ENCODE measurements around the gene ITPRID1. TPM values are rescaled to one million over a fixed set of nuclear protein-coding genes. Genes with fewer than 3 reads are reported as not detected.

The ITPRID1 gene
- total RNA-seq, 1 experiment from 2014 or later: 1.2 TPM

GRCh38 chr7:31478721-31479120 lies 35.2 kb upstream of the ITPRID1 start:
- TF ChIP-seq, protein P1, sequence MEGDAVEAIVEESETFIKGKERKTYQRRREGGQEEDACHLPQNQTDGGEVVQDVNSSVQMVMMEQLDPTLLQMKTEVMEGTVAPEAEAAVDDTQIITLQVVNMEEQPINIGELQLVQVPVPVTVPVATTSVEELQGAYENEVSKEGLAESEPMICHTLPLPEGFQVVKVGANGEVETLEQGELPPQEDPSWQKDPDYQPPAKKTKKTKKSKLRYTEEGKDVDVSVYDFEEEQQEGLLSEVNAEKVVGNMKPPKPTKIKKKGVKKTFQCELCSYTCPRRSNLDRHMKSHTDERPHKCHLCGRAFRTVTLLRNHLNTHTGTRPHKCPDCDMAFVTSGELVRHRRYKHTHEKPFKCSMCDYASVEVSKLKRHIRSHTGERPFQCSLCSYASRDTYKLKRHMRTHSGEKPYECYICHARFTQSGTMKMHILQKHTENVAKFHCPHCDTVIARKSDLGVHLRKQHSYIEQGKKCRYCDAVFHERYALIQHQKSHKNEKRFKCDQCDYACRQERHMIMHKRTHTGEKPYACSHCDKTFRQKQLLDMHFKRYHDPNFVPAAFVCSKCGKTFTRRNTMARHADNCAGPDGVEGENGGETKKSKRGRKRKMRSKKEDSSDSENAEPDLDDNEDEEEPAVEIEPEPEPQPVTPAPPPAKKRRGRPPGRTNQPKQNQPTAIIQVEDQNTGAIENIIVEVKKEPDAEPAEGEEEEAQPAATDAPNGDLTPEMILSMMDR (conservative IDR thresholded peaks at IDR 0.05): no peak
- H3K4me2 ChIP-seq (ENCODE audit: insufficient read depth, insufficient read length, low read length): no peak overlapping the region
- H3K9me3 ChIP-seq (ENCODE audit: control insufficient read depth, low read depth, low read length): no peaks in the 10 kb centered on the region
- WGBS (ENCODE audit: extremely low coverage, insufficient read length, low lambda C conversion rate): no CpG with 5 or more reads among the region's 6 CpGs
- H3K23ac ChIP-seq (ENCODE audit: insufficient read length, low read depth, low read length): no peak overlapping the region
- H2AK5ac ChIP-seq (ENCODE audit: insufficient read length, low read length): no peak overlapping the region
- H3K27ac ChIP-seq (ENCODE audit: insufficient read length, low read depth, low read length): no peak overlapping the region
- no peak overlapping the region for H3K14ac ChIP-seq (ENCODE audit: insufficient read depth, low read length)
- H3K56ac ChIP-seq (ENCODE audit: insufficient read length, low read depth, low read length): no peak overlapping the region
- H3K18ac ChIP-seq (ENCODE audit: insufficient read length, low read depth, low read length): no peak overlapping the region
- DNase-seq: no peak
- no peak overlapping the region for H2AFZ ChIP-seq (ENCODE audit: low read length)
- no peak overlapping the region for H4K8ac ChIP-seq (replicated peaks; ENCODE audit: insufficient read length, low read depth, low read length)
- H3K36me3 Mint-ChIP-seq (ENCODE audit: insufficient read depth in 1 of 3, low read depth in 3 of 3): no peaks in the 10 kb centered on the region; a peak in 1 of 7 replicates
- H2BK12ac ChIP-seq (ENCODE audit: insufficient read length, low read depth, low read length): no peak overlapping the region
- H3K23me2 ChIP-seq (ENCODE audit: insufficient read length, low read depth, low read length, poor library complexity, severe bottlenecking): no peaks in the 10 kb centered on the region
- H4K91ac ChIP-seq (ENCODE audit: insufficient read length, low read depth, low read length): no peak overlapping the region
- H2BK20ac ChIP-seq (ENCODE audit: low read depth, low read length, poor library complexity, severe bottlenecking): no peak overlapping the region
- peaks cover 14 to 43% of the 10 kb centered on the region in 2 experiments for H3K4me1 Mint-ChIP-seq
- H3K79me1 ChIP-seq (ENCODE audit: insufficient read depth, low read depth, low read length, poor library complexity, severe bottlenecking): no peaks in the 10 kb centered on the region
- no peak overlapping the region for H3K9ac ChIP-seq (ENCODE audit: extremely low read depth, insufficient read length, low read length)
- H2BK5ac ChIP-seq (ENCODE audit: insufficient read length, low read length): no peak overlapping the region
- no peaks in the 10 kb centered on the region for H3K79me2 ChIP-seq (ENCODE audit: insufficient read depth, low read length)
- H2BK120ac ChIP-seq (ENCODE audit: low read depth, low read length, poor library complexity, severe bottlenecking): no peak overlapping the region
- H3K27me3 Mint-ChIP-seq (ENCODE audit: low read depth): no peaks in the 10 kb centered on the region
- no peak overlapping the region for H3T11ph ChIP-seq (ENCODE audit: low read length)
- H3K27me3 ChIP-seq (ENCODE audit: insufficient read depth, low read length): no peaks in the 10 kb centered on the region
- H3K4ac ChIP-seq (ENCODE audit: low read depth, low read length): no peak overlapping the region
- H4K20me1 ChIP-seq (ENCODE audit: control insufficient read depth, insufficient read depth, insufficient read length): no peaks in the 10 kb centered on the region
- no peak overlapping the region for H3K4me3 Mint-ChIP-seq
- H3K27ac Mint-ChIP-seq: peak overlapping the region in 1 of 3 experiments; percentile 85; a peak in 3 of 7 replicates
- H3K4me1 ChIP-seq (ENCODE audit: insufficient read depth, low read length): peaks cover 13% of the 10 kb centered on the region
- no peak overlapping the region for H2BK15ac ChIP-seq (ENCODE audit: low read depth, low read length)
- no peaks in the 10 kb centered on the region for H3K9me3 Mint-ChIP-seq
- no peak overlapping the region for H4K5ac ChIP-seq (ENCODE audit: insufficient read length, low read depth, low read length)
